Fibroblast of mammary gland (primary cell): Measurements from ENCODE around the gene PTGIS.
A peak's percentile ranks its signal among the peaks of the same experiment; 100 is the strongest.
"Not testable (repeated sequence)": the region's sequence is repeated elsewhere in the genome, so short reads cannot be mapped to it uniquely, and the experiment has no call there.

Source experiments
- DNase-seq: peaks from one replicate; pipeline ENCODE4 v3.0.0-alpha.2; 2010; ENCODE audit warnings: low read depth
- H3K4me3 ChIP-seq: 2 replicates; pipeline ENCODE4 v1.5.1; 2011; ENCODE audit warnings: low read depth, mild to moderate bottlenecking, low read length, moderate library complexity; ENCODE audit not compliant: control insufficient read depth
- TF ChIP-seq, protein P1 (sequence below): conservative IDR thresholded peaks from 2 replicates; pipeline ENCODE4 v1.5.1; 2011; ENCODE audit warnings: low read depth, low read length, inconsistent platforms; ENCODE audit not compliant: control insufficient read depth, insufficient read depth

The PTGIS gene

DNA sequence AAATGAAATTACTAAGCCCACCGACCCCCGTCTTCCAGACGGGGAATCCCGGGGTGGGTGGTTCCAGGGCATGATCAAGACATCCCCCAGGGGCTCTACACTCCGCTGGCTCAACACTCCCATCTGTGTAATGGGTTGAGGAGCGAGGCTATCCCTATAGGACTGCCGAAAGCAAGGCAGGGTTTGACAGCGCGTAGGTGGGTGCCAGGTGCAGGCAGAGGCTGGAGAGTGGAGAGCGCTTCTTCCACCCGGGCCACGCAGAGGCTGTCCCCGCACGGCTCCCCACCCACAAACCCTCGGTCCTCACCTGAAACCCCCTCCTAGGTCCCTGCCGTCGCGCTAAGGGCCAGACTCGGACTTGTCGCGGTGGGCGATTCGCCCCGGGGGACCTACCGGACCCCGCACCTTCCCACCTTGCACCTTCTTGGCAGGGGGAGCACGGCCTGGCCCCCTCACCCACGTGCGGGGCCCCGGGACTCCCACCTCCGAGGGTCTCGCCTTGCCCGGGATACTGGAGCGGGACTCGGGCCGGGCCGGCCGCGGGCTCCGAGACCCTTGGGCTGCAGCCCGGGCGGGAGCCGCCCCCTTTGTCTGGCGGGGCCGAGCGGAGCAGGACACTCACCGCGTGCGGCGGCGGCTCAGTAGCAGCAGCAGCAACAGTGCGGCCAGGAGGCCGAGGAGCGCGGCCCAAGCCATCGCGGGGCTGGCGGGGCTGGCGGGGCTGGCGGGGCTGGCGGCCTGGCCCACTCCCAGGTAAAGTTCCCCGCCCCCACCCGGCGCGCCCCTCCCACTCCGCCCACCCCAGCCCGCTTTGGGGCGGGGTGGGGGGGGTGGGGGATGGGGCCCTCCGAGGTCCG lies at the start of gene PTGIS:
Gene PTGIS, minus strand, starts transcription at position 717 of the 857 bp plus-strand sequence. Its CDS starts 21 bp downstream, at position 696.
- peak within 1 kb of the TSS; percentile 54 for H3K4me3 ChIP-seq
- DNase-seq, result no peak
- TF ChIP-seq, protein P1, sequence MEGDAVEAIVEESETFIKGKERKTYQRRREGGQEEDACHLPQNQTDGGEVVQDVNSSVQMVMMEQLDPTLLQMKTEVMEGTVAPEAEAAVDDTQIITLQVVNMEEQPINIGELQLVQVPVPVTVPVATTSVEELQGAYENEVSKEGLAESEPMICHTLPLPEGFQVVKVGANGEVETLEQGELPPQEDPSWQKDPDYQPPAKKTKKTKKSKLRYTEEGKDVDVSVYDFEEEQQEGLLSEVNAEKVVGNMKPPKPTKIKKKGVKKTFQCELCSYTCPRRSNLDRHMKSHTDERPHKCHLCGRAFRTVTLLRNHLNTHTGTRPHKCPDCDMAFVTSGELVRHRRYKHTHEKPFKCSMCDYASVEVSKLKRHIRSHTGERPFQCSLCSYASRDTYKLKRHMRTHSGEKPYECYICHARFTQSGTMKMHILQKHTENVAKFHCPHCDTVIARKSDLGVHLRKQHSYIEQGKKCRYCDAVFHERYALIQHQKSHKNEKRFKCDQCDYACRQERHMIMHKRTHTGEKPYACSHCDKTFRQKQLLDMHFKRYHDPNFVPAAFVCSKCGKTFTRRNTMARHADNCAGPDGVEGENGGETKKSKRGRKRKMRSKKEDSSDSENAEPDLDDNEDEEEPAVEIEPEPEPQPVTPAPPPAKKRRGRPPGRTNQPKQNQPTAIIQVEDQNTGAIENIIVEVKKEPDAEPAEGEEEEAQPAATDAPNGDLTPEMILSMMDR, result no peak

DNA sequence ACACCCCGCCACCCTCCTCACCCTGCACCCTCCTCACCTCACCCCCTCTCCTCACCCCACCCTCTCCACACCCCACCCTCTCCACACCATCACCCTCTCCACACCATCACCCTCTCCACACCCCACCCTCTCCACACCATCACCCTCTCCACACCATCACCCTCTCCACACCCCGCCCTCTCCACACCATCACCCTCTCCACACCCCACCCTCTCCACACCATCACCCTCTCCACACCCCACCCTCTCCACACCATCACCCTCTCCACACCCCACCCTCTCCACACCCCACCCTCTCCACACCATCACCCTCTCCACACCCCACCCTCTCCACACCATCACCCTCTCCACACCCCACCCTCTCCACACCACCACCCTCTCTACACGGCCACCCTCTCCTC lies 49.5 kb upstream of the PTGIS start:
- not testable (repeated sequence) for H3K4me3 ChIP-seq, DNase-seq

DNA sequence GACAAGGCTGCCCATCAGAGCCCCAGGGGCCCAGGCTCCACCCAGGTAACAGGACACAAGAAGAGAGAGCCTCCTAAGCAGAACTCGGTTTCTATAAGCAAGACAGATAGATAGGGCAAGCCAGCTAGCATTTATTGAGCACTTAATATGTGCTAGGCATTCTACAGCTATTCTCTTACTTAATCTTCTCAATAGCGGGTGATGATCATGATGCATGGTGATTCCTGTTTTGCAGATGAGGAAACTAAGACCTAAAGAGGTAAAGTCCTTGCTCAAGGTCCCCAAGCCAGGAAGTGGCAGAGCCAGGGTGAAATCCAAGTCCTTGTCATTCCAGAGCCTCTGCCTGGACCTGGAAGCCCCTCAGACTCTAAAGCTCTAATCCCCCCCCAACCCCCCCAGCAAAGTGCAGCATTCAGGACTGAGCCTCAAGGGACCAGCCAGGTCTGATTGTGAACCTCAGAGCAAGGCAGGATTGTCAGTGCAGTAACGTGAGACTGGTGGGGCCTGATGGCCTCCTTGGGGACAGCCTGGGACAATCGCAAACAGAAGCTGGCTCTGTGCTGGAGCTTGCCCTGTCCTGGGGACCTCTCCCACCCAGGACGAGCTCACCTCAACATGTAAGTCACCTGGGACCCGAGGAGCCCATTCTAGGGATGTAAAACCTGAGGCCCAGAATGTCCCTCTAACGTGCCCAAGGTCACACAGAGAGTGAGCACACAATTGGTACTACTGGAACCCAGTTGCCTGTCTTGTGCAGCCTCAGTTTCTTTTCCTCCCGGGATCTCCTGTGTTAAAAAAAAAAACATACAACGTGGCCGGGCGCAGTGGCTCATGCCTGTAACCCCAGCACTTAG lies 48.4 kb upstream of the PTGIS start:
- TF ChIP-seq, protein P1, result no peak
- no peak for DNase-seq

DNA sequence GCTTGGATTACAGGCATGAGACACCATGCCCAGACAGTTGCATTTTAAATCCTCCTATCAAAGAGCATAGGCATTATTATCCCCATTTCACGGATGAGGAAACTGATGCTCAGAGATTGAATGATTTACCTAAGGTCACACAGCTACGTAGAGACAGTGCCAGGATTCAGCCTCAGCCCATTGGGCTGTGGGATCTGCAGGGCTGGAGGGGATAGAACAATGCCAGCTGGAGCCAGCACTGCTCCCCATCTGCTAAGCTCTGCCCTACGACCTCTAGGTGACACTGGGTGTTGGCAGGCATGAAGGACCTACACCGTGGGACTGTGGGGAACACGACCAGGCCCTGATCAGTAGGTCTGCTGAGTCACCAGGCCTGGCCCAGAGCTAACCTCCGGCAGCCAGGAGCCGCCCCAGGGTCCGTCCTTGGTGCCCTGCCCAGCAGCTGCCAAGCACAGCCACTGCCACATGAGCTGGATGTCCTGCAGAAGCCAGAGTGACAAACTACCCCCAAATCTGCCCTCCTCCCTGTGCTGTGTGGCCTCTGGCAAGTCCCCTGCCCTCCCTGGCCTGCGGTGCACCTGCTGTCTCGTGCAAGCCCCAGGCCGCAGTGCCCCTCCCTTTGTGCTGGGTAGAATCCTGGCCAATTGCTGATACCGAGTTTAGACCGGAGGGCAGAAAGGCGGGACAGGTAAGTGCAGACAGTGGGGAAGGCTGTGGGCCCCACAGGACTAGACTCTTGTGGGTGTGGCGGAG lies 47.6 kb upstream of the PTGIS start:
- no peak overlapping the region for H3K4me3 ChIP-seq
- DNase-seq, result no peak
- TF ChIP-seq, protein P1, result no peak

More for the DNA sequence above, 48.4 kb upstream of the PTGIS start:
- no peak overlapping the region for H3K4me3 ChIP-seq

DNA sequence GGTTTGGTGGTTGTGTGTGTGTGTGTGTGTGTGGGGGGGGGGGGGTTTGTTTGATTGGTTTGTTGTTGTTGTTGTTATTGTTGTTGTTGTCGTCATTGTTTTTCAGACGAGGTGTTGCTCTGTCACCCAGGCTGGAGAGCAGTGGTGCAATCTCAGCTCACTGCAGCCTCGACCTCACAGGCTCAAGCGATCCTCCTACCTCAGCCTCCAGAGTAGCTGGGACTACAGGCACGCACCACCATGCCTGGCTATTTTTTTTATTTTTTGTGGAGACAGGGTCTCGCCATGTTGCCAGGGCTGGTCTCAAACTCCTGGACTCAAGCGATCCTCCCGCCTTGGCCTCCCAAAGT lies 47.1 kb upstream of the PTGIS start:
- not testable (repeated sequence) for DNase-seq, H3K4me3 ChIP-seq

DNA sequence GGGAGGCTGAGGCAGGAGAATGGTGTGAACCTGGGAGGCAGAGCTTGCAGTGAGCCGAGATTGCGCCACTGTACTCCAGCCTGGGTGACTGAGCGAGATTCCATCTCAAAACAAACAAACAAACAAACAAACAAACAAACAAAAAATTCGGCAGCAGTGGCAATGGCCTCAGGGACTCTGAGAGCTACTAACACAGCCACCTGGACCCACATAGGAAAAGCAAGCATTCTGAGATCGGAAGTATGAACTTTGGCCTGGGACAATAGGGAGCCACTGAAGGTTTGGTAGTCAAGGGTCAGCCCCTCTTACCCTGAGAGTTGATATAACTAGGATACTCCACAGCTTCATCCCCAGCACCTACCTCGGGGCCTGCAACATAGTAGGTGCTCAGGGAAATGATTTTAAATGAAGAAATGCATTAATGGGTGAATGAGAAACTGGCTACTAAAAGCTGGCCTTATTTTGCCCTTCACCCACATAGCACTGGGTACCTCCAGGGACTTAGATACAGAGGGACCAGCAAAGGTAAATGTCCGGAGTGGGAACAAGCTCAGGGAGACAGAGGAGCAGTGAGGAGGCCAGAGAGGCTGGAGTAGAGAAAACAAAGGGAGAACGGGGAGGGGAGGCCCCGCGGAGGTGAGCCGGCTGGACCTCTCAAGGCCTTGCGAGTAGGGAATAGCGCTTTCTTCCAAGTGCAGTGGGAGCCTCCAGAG lies 46.6 kb upstream of the PTGIS start:
- H3K4me3 ChIP-seq, result no peak overlapping the region
- DNase-seq, result no peak
- TF ChIP-seq, protein P1, result no peak

DNA sequence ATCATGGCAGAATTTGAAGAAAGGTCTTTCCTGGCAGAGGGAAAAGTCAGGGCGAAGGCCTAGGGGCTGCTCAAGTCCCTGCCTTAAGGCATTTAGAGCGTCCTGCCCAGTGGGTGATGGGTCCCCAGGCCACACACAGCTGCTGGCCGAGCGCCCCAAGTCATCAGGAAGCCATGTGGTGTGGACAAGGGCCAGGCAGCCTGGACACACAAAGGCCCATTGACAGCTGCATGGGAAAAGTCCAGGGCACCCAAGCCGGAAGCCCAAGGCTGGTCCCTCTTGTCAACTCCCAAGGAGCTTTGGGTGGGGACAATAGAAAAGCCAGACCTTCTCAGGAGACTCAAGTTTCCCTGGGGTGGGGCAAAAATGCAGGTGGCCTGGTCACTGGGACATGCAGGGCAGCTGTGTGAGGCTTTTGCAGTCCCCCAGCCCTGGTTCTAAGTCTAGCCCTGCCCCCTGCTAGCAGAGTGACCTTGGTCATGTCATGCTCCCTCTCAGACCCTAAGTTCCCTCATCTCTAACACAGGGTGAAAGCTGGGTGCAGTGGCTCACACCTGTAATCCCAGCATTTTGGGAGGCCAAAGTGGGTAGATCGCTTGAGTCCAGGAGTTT lies 44.3 kb upstream of the PTGIS start:
- TF ChIP-seq, protein P1, result no peak
- no peak for DNase-seq
- H3K4me3 ChIP-seq, result no peak overlapping the region

DNA sequence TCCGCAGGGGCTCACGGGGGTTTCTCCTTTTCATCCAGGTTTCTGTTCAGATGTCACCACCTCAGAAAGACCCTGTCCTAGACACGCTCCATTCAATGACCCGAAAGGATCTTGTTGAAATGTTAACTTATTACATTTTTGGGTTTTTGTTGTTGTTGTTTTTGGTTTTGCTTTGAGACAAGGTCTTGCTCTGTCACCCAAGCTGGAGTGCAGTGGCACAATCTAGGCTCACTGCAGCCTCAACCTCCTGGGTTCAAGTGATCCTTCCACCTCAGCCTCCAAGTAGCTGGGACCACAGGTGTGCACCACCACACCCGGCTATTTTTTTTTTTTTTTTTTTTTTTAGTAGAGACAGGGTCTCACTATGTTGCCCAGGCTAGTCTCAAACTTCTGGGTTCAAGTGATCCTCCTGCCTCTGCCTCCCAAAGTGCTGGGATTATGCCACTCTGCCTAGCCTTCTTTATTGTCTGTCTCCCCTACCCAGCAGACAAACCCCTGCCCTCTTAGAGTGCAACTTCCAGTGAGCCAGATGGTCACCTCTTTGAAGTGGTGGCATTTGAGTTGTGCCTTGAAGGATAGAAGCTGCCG lies 43.7 kb upstream of the PTGIS start:
- H3K4me3 ChIP-seq, DNase-seq: not testable (repeated sequence)
